ENCODE measurements around the gene LHX8.
"Not testable (repeated sequence)": the region's sequence is repeated elsewhere in the genome, so short reads cannot be mapped to it uniquely, and the experiment has no call there.

LHX8 gene

DNA sequence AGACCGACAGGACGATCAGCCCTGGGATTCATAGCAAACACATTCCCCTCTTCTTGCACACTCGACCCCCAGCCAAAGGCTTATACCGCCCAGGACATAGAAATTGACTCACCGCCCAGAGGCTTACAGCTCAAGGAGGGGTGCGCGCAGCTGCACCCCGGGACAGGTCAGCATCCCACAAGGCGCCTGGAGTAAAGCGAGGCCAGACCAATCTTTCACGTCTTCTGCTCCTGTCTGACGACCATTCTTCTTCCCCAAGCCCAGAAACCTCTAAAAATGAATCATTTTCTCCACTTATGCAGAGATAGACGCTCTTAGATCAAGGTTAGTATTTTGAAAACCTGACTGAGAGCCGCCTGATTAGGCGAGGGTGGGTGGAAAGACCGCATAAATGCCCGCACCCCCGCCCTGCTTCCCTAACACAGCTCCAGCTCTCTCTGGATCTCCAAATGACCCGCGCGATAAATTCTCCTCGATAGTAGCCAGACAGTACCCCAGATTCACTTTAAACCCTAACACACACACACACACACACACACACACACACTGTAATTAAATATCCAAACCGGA lies 1.9 kb upstream of the LHX8 start:
- FAIRE-seq (no peak), DNase-seq (ENCODE audit: extremely low spot score, insufficient read length, low read depth) (no peak)

DNA sequence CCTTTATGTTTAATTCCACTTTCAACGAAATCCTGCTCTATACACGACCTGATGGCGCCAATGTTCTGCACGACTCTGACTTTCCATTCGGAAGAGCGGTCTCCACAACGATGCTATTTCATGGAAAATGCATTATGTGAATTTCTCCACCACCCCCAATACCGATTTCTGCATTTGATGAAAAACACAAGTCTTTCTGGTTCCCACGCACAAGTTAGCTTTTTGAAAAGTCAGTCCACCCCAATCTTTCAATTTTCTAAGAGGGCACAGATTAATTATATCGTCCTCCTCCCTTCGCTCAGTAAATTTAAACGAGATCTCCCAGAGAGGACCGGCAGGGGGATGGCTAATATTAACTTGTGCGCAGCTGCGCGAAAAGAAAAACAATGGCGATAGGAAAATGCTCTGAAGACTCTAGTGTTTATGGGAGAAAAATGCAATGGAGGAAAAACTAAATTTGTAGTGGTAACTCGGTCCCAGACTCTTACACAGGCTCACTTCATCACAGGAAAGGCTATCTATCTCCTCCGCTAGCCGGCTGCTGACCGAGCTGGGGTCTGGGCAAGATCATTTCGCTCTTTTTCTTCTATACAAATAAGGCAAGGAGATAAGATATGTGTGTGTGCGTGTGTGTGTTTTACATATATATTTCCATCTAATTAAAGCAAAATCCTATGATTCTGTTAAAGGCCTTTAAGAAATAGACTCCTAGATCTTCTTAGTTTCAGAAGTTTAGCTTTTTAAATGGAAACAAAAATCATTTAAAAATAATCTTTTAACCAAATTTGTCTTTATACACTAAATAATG lies 1.2 kb upstream of the LHX8 start:
- DNase-seq (ENCODE audit: extremely low spot score, insufficient read length, low read depth) (no peak), FAIRE-seq (no peak)

- FAIRE-seq (no peak), DNase-seq (ENCODE audit: extremely low spot score, insufficient read length, low read depth) (no peak)
Measured at GRCh38 chr1:75134647-75135572, 722 bp downstream of the LHX8 start.

GRCh38 chr1:75135573-75136194 lies 1.5 kb downstream of the LHX8 start:
- FAIRE-seq (no peak), DNase-seq (ENCODE audit: extremely low spot score, insufficient read length, low read depth) (no peak)

GRCh38 chr1:75136195-75136815 lies 2.1 kb downstream of the LHX8 start:
- no peak for DNase-seq (ENCODE audit: extremely low spot score, insufficient read length, low read depth)
- FAIRE-seq: no peak

DNA sequence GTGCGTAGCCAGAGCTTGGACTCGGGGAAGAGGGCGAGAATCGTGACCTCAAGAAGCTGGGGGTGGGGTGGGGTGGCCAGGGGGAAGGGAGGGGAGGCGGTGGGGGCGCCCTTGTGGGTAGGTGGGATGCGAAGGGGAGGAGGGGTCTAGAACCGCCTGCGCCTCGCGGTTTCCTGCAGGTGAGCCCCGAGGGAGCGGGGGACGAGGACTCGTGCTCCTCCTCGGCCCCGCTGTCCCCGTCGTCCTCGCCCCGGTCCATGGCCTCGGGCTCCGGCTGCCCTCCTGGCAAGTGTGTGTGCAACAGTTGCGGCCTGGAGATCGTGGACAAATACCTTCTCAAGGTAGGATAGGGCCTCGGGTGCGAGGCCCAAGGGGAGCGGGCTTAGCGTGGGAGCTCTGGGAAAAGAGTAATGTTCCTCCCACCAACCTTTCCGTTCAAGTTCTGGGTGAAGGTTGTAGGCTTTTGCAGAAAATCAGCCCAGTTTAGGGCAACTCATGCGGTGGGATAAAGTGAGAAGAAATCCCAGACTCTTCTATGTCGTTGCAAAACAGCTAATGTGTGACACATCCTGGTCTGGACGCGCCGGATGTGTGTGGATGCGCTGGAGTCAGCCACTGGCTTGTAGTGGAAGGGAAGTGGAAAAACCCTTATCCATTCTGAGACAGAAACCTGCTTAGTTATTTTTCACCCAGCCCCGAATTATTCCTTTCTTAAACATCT lies 2.9 kb downstream of the LHX8 start:
- no peak for FAIRE-seq
- DNase-seq (ENCODE audit: extremely low spot score, insufficient read length, low read depth): no peak

DNA sequence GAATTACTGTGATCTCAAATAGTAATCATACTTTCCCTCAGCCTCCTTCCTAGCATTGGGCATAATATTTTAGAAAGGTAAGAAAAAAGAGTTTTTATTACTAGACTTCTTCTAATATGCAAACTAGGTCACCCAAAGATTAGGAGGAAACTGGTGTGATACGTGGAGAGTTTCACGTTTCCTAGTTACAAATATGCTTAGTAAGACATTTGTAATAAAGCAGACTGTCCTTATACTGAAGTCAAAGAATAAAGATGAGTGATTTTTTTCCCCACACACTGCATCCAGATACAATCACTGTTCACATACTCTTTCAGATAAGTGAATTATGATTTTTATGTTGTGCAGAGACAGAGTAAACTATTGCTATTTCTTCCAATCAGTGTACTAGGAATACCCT lies 17.9 kb downstream of the LHX8 start:
- DNase-seq (ENCODE audit: extremely low spot score, insufficient read length, low read depth) (no peak), FAIRE-seq (no peak)

GRCh38 chr1:75159154-75159553 lies 25.0 kb downstream of the LHX8 start:
- DNase-seq (ENCODE audit: extremely low spot score, insufficient read length, low read depth) (no peak), FAIRE-seq (no peak)

DNA sequence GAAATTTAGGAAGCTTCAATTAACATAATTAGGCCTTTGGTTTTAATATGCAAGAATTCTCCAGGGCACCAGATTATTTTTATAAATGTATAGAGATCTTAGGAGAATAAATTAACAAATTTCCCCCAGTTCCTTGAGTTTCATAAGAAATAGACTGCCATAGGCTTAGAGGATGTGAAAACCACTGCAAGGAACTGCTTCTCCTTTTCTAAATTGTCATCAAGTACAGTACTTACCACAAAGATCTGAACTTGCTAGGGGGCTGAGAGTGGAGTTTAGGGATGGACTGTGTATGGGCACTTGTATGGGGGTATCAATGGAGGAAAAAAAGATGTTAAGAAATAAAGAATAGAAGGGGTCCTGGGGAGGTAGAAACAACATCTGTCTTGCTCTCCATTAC lies 31.1 kb downstream of the LHX8 start:
- no peak for DNase-seq (ENCODE audit: extremely low spot score, insufficient read length, low read depth)
- no peak for FAIRE-seq

DNA sequence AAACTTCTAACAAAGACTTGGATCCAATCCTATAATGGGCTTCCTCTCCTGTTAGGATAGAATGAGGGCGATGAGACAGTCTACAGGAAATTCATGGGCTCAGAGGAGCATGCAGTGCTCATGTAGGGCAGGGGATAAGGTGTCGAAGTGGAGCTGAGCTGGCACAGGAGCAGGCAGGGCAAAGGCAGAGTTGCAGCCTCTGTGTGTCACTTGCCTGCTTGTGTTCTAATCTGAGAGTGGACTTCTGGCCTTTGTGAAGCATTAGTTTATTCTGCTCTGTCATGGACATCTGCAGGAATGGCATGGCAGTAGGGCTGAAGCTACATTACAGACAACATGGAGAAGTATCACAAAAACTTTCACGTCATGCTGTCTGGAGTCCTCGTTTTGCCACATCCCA lies 32.6 kb downstream of the LHX8 start:
- DNase-seq (ENCODE audit: extremely low spot score, insufficient read length, low read depth) (no peak), FAIRE-seq (no peak)

DNA sequence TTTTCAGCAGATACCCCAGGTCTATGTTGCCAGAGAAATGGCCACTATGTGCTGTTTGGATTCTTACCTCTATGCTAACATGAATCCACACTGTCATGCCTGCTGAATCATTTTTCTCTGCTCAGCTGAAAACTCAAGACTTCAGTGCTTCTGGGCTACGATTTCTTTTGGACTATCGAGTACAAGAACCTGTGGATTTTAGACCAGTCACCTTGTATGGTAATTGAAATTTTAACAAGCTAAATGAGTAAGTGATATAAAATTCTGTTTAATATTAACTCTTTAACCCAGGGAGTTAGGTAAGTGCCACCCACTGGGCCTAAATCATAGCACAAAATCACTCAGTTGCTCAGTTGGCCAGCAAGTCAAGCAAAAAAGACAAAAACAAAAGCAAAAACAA lies 35.8 kb downstream of the LHX8 start:
- DNase-seq (ENCODE audit: extremely low spot score, insufficient read length, low read depth): no peak
- FAIRE-seq: no peak

DNA sequence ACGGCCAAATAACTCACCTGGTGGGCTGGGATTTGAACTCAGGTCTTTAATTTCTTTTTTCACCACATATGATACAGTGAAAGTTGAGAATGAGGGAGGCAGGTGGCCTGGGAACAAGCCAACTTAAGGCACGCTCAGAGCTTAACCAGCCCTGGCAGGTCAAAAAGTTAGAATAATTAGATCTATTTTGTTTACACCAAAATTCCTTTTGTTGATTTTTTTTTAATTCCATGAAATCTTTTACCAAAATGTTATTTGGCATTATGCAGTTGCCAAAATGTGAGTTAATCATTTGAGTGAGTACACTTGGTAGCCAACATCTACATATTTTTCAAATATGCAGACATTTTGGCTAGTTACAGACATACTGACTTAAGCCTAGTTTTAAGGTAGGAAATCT lies 36.8 kb downstream of the LHX8 start:
- DNase-seq (ENCODE audit: extremely low spot score, insufficient read length, low read depth): no peak
- no peak for FAIRE-seq

DNA sequence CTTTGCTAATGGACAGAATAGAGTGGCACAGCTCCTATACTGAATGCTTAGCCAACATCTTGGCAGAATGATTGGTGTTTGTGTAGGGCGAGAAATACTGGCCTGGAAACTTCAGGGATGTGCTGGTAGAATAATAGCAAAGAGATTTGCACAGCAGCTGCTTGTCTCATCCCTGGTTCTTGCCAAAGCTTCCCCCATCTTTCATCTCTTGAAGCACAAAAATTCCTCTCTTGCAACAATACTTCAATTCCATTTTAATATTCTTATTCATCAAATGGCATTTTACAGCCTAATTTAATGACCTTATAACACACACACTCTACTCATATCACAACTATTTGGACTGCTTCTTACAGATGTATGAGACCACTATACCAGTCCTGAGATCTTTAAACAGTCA lies 37.7 kb downstream of the LHX8 start:
- DNase-seq (ENCODE audit: extremely low spot score, insufficient read length, low read depth) (no peak), FAIRE-seq (no peak)

DNA sequence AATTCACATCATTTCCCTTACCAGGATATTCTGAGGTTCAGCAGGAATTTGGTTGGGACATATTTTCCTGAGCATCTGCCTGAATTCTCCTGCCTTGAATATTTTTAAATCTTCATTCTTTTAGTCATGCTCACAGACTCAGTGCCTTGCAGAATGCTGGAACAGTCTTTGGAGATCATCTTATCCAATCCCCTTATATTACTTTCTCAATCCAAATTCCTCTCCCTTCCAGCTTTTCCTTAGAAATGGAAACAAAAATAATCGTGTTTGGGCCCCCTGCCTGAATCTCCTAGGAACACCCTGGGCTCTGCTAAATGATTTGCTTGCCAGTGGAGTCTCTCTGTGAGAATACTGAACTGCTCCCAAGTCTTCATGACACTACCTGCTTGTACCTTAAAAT lies 38.4 kb downstream of the LHX8 start:
- no peak for DNase-seq (ENCODE audit: extremely low spot score, insufficient read length, low read depth)
- no peak for FAIRE-seq

- FAIRE-seq (no peak), DNase-seq (ENCODE audit: extremely low spot score, insufficient read length, low read depth) (no peak)
Measured at GRCh38 chr1:75174031-75174760, 40.0 kb downstream of the LHX8 start.

DNA sequence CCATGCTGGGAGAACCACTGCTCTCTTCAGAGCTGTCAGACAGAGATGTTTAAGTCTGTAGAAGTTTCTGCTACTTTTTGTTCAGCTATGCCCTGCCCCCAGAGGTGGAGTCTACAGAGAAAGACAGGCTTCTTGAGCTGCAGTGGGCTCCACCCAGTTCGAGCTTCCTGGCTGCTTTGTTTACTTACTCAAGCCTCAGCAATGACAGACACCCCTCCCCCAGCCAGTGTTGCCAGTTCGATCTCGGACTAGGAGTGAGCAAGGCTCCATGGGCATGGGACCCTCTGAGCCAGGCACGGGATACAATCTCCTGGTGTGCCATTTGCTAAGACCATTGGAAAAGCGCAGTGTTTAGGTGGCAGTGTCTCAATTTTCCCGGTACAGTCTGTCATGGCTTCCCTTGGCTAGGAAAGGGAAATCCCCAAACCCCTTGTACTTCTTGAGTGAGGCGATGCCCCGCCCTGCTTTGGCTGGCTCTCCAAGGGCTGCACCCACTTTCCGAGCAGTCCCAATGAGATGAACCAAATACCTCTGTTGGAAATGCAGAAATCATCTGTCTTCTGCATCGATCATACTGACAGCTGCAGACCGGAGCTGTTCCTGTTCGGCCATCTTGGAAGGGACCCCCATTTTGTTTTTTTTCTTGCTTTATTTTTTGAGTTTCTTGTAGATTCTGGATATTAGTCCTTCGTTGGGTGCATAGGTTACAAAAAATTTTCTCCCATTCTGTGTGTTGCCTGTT lies 47.2 kb downstream of the LHX8 start:
- FAIRE-seq; DNase-seq (ENCODE audit: extremely low spot score, insufficient read length, low read depth): not testable (repeated sequence)

DNA sequence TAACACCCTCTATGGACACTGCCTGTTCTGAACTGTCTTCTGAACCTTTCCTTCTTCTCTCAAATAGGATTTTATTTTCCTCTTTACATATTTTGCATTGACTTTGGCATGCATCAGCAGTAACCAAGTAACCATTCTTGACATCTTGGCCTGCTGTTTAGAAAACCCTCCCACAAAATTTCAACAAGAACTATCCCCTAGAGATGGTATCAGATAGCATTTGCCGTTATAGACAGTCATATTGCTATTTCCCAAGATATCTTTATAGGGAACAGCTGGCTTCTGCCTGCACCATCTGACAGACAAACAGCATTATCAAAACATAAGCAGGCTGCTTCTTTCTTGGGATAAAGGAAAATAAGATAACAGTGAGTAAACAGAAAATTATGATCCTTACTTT lies 54.7 kb downstream of the LHX8 start:
- DNase-seq (ENCODE audit: extremely low spot score, insufficient read length, low read depth) (no peak), FAIRE-seq (no peak)

GRCh38 chr1:75198163-75198562 lies 64.0 kb downstream of the LHX8 start:
- FAIRE-seq (no peak), DNase-seq (ENCODE audit: extremely low spot score, insufficient read length, low read depth) (no peak)

Measured in GM18507 (cell line).